H1 (cell line): ENCODE measurements around the gene TMEM17. TPM values are rescaled to one million over a fixed set of nuclear protein-coding genes. Genes with fewer than 3 reads are reported as not detected.

ENCODE experiments used
- CTCF ChIA-PET: fragments of 300-600 bp; sonication (Branson Sonifier 250); formaldehyde crosslinking; loops from one replicate; lab custom pipeline; 2021; ENCODE audit not compliant: partially characterized antibody; lab: Charles Lee
- POLR2A ChIA-PET: fragments of 300-600 bp; sonication (Branson Sonifier 250); formaldehyde crosslinking; loops from one replicate; lab custom pipeline; 2021; ENCODE audit warnings: inconsistent platforms; ENCODE audit not compliant: partially characterized antibody; lab: Charles Lee
- DNase-seq, 2 experiments: peaks; one replicate each; pipeline versions ENCODE4 v3.0.0 to v3.0.0-alpha.2; 2010 to 2022; ENCODE audit warnings: low spot score in 2 of 2, low read depth in 1 of 2, mixed read lengths in 1 of 2
- FAIRE-seq: peaks from 2 replicates; lab custom pipeline; 2011; peaks lifted over from hg19 to GRCh38; lab: Jason Lieb, UNC
- H2AFZ ChIP-seq: 2 replicates; pipeline ENCODE4 v1.8.1; 2012; ENCODE audit warnings: low read length, inconsistent platforms
- H2AK5ac ChIP-seq: 2 replicates; pipeline ENCODE4 v1.6.1; 2013; ENCODE audit warnings: low read depth, low read length
- H2BK120ac ChIP-seq: replicated peaks from 2 replicates; pipeline ENCODE3; 2013; ENCODE audit warnings: low read depth, low read length, inconsistent platforms
- H2BK12ac ChIP-seq: 2 replicates; pipeline ENCODE4 v1.6.1; 2013; ENCODE audit warnings: low read depth, low read length
- H2BK15ac ChIP-seq: 2 replicates; pipeline ENCODE4 v1.6.1; 2013; ENCODE audit warnings: low read length
- H2BK20ac ChIP-seq: 2 replicates; pipeline ENCODE4 v1.6.1; 2013; ENCODE audit warnings: low read length
- H2BK5ac ChIP-seq: 2 replicates; pipeline ENCODE4 v1.6.1; 2013; ENCODE audit warnings: low read depth, low read length
- H3K14ac ChIP-seq: 2 replicates; pipeline ENCODE4 v1.6.1; 2013; ENCODE audit warnings: inconsistent platforms; ENCODE audit not compliant: insufficient read length
- H3K18ac ChIP-seq: 2 replicates; pipeline ENCODE4 v1.6.1; 2013; ENCODE audit warnings: low read length; ENCODE audit errors: extremely low read depth
- H3K23ac ChIP-seq: 2 replicates; pipeline ENCODE4 v1.6.1; 2013; ENCODE audit warnings: inconsistent platforms; ENCODE audit not compliant: insufficient read length
- H3K23me2 ChIP-seq: 2 replicates; pipeline ENCODE4 v1.6.1; 2013; ENCODE audit warnings: low read depth, low read length
- H3K27ac ChIP-seq: 2 replicates; pipeline ENCODE4 v1.6.1; 2011; ENCODE audit warnings: low read depth, low read length, inconsistent platforms
- H3K27me3 ChIP-seq, 4 experiments: replicated peaks in 1 of 4; 1 replicate in 1 of 4; 2 replicates in 3 of 4; pipeline versions ENCODE4 v1.6.1 to v1.8.1; 2011 to 2013; ENCODE audit warnings: low read length in 3 of 4, mild to moderate bottlenecking in 3 of 4, inconsistent platforms in 2 of 4, mixed read lengths in 2 of 4, moderate library complexity in 1 of 4; ENCODE audit not compliant: control insufficient read depth in 3 of 4, insufficient read depth in 3 of 4; ENCODE audit errors: extremely low read depth in 1 of 4
- H3K36me3 ChIP-seq, 4 experiments: 2 replicates each; pipeline versions ENCODE4 v1.6.1 to v1.8.1; 2011 to 2013; ENCODE audit warnings: mild to moderate bottlenecking in 4 of 4, low read length in 3 of 4, moderate library complexity in 2 of 4, control low read depth in 1 of 4, inconsistent platforms in 1 of 4; ENCODE audit not compliant: insufficient read depth in 4 of 4, control insufficient read depth in 2 of 4
- H3K4ac ChIP-seq: replicated peaks from 2 replicates; pipeline ENCODE3; 2013; ENCODE audit warnings: low read length, low read depth, mixed read lengths, inconsistent platforms; ENCODE audit not compliant: insufficient read length
- H3K4me1 ChIP-seq, 4 experiments: replicated peaks in 1 of 4; 1 replicate in 1 of 4; 2 replicates in 3 of 4; pipeline versions ENCODE4 v1.6.1 to v1.8.1; 2011 to 2013; ENCODE audit warnings: low read length in 3 of 4, inconsistent platforms in 2 of 4, mixed read lengths in 1 of 4; ENCODE audit not compliant: insufficient read depth in 4 of 4, control insufficient read depth in 3 of 4
- H3K4me2 ChIP-seq, 2 experiments: 2 replicates each; pipeline versions ENCODE4 v1.6.1 to v1.8.1; 2011 to 2013; ENCODE audit warnings: low read depth in 2 of 2, low read length in 2 of 2, control low read depth in 1 of 2, inconsistent platforms in 1 of 2, mild to moderate bottlenecking in 1 of 2; ENCODE audit not compliant: insufficient read depth in 1 of 2
- H3K4me3 ChIP-seq, 4 experiments: fragments of 200-600, 300-600 bp in 1 of 4; sonication (generic), shearing (Covaris generic), sonication (Bioruptor Twin) in 1 of 4; 2 replicates each; pipeline versions ENCODE4 v1.5.1 to v1.8.1; 2011 to 2016; ENCODE audit warnings: low read length in 4 of 4, low read depth in 3 of 4, control low read depth in 2 of 4, inconsistent platforms in 2 of 4, mild to moderate bottlenecking in 2 of 4, mixed read lengths in 1 of 4, moderate library complexity in 1 of 4; ENCODE audit not compliant: insufficient read depth in 2 of 4; ENCODE audit errors: extremely low read depth in 1 of 4
- H3K56ac ChIP-seq: replicated peaks from 2 replicates; pipeline ENCODE3; 2013; ENCODE audit warnings: low read depth, mild to moderate bottlenecking, mixed read lengths, low read length, inconsistent platforms; ENCODE audit not compliant: insufficient read length
- H3K79me1 ChIP-seq: 2 replicates; pipeline ENCODE4 v1.6.1; 2013; ENCODE audit warnings: low read depth, low read length, control low read depth
- H3K79me2 ChIP-seq, 2 experiments: 2 replicates each; pipeline versions ENCODE4 v1.6.1 to v1.8.1; 2012 to 2013; ENCODE audit warnings: low read length in 2 of 2, mild to moderate bottlenecking in 2 of 2, inconsistent platforms in 1 of 2; ENCODE audit not compliant: insufficient read depth in 2 of 2, control insufficient read depth in 1 of 2
- H3K9ac ChIP-seq, 4 experiments: replicated peaks in 1 of 4; 1 replicate in 1 of 4; 2 replicates in 3 of 4; pipeline versions ENCODE4 v1.6.1 to v1.8.1; 2011 to 2013; ENCODE audit warnings: low read depth in 3 of 4, low read length in 3 of 4, control low read depth in 2 of 4, mild to moderate bottlenecking in 2 of 4, moderate library complexity in 2 of 4, inconsistent platforms in 1 of 4; ENCODE audit errors: extremely low read depth in 1 of 4
- H3K9me3 ChIP-seq, 2 experiments: 2 replicates each; pipeline versions ENCODE4 v1.6.1 to v1.8.1; 2012 to 2013; ENCODE audit warnings: mild to moderate bottlenecking in 2 of 2, moderate library complexity in 2 of 2, control low read depth in 1 of 2, inconsistent platforms in 1 of 2, low read depth in 1 of 2, low read length in 1 of 2, mixed read lengths in 1 of 2; ENCODE audit not compliant: insufficient read depth in 2 of 2
- H4K20me1 ChIP-seq, 2 experiments: replicated peaks in 1 of 2; 2 replicates each; pipeline versions ENCODE3 to v1.8.1; 2011 to 2013; ENCODE audit warnings: inconsistent platforms in 2 of 2, low read length in 2 of 2, mild to moderate bottlenecking in 1 of 2; ENCODE audit not compliant: insufficient read depth in 2 of 2, control insufficient read depth in 1 of 2
- H4K5ac ChIP-seq: 2 replicates; pipeline ENCODE4 v1.6.1; 2013; ENCODE audit warnings: low read length, low read depth, mixed read lengths, inconsistent platforms; ENCODE audit not compliant: insufficient read length
- H4K8ac ChIP-seq: 2 replicates; pipeline ENCODE4 v1.8.0; 2013; ENCODE audit warnings: mild to moderate bottlenecking, moderate library complexity, low read length, inconsistent platforms; ENCODE audit not compliant: insufficient read depth; ENCODE audit errors: extremely low read depth
- H4K91ac ChIP-seq: replicated peaks from 2 replicates; pipeline ENCODE3; 2013; ENCODE audit warnings: low read length, mixed read lengths, inconsistent platforms; ENCODE audit not compliant: insufficient read length
- BCL11A ChIP-seq, 2 experiments: IDR thresholded peaks; one replicate each; pipeline ENCODE4 v1.6.1; 2011; ENCODE audit warnings: low read depth in 2 of 2, low read length in 2 of 2, mild to moderate bottlenecking in 2 of 2
- PHF8 ChIP-seq: fragments of 200-600 bp; sonication (generic); conservative IDR thresholded peaks from 2 replicates; pipeline ENCODE4 v1.7.1; 2012; ENCODE audit warnings: low read depth, mild to moderate bottlenecking, inconsistent platforms, low read length, moderate library complexity
- SUZ12 ChIP-seq: fragments of 200-600 bp; sonication (generic); IDR thresholded peaks from 2 replicates; pipeline ENCODE4 v1.6.1; 2012; ENCODE audit warnings: mild to moderate bottlenecking, inconsistent platforms, low read length, moderate library complexity, mixed read lengths
- TAF7 ChIP-seq: optimal IDR thresholded peaks from 2 replicates; pipeline ENCODE3; 2011; ENCODE audit warnings: low read depth, mild to moderate bottlenecking, inconsistent platforms, low read length, moderate library complexity, borderline replicate concordance
- TBP ChIP-seq: IDR thresholded peaks from 2 replicates; pipeline ENCODE4 v1.6.1; 2011; ENCODE audit warnings: low read depth, low read length, improper control_type of control experiment
- WGBS, 2 experiments: shearing (Covaris generic) in 1 of 2; methylation state at CpG; one replicate each; pipeline versions ENCODE4 v1.1.6 to v1.1.7; 2013 to 2015; ENCODE audit warnings: low lambda C conversion rate in 2 of 2, mixed read lengths in 2 of 2, inconsistent platforms in 1 of 2, low coverage in 1 of 2, missing lambda C conversion rate in 1 of 2; ENCODE audit not compliant: insufficient replicate concordance in 2 of 2, insufficient coverage in 1 of 2, insufficient read length in 1 of 2; ENCODE audit errors: extremely low coverage in 1 of 2, missing lambda C conversion rate in 1 of 2; 5-methylcytosine and 5-hydroxymethylcytosine counted together
- polyA plus RNA-seq, 7 experiments: library from polyadenylated mRNA; depleted of rRNA in 3 of 7; stranded (reverse) in 5 of 7; unstranded in 2 of 7; fragments of >200 nt in 5 of 7; fragments of 200-250 nt in 2 of 7; gene quantifications; 1 replicate in 5 of 7; 2 replicates in 1 of 7; 4 replicates in 1 of 7; pipeline versions ENCODE4 v1.2.1 to v1.2.3, GENCODE V29; 2011 to 2013; ENCODE audit warnings: missing spikeins in 2 of 7, mixed read lengths in 2 of 7
- total RNA-seq: library from RNA; stranded (reverse); fragmentation: NEBNext Ultra II Directional; extraction: Animal tissue kit (Norgen Biotek cat#: 25700); gene quantifications from 2 replicates; pipeline ENCODE4 v1.2.1, GENCODE V29; 2021

Gene TMEM17
- total and polyA plus RNA-seq, 2 of the 8 experiments (the other 6 are each of a cell fraction or from before 2014, with no cell fraction given): 0.69 to 1.2 TPM

DNA sequence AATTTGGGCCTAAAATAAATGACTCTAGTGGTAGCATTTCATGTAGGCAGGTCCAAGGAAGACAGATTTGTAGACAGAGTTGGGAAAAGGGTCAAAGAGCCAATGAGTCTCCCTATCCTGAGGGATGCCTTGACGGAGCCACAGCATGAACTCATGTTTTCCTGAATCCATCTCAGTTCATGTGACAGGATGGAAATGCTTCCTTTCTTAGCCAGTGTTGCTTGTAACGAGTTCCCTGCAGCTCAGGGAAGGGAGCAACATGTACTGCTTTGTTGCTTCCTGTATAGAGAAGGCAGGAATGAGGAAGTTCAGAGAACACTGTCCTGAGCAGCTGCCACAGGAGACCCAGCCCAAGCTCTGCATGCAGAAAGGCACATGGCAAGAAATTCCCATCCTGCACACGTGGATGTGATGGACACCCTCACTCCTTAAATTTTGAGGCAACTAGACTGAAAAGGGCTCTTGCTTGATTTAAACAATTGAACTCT, 27.9 kb downstream of the TMEM17 start:
- H3K18ac ChIP-seq: no peak overlapping the region
- no peak overlapping the region for H3K4me2 ChIP-seq
- CTCF ChIA-PET: interaction anchor here (0.7 to 4.1 kb wide), 7 partner anchors 10 to 310 kb away, joined by 3 to 22 read pairs (median 11); no protein-coding TSS in a partner anchor
- H2AK5ac ChIP-seq: 0 out of 2 replicates have a peak overlapping the region, but pooled peaks have one; percentile 1
- H2BK120ac ChIP-seq: no peak overlapping the region
- H3K36me3 ChIP-seq: no peaks in the 10 kb centered on the region
- no peaks in the 10 kb centered on the region for H3K9me3 ChIP-seq
- POLR2A ChIA-PET: interaction anchor here (0.8 to 1.0 kb wide), 2 partner anchors 12 to 28 kb away, joined by 3 read pairs; partner anchors contain the start of gene TMEM17
- H2BK20ac ChIP-seq: no peak overlapping the region
- no peak overlapping the region for H3K4ac ChIP-seq
- H4K20me1 ChIP-seq: no peaks in the 10 kb centered on the region
- H2AFZ ChIP-seq: peak overlapping the region; percentile 73
- no peak overlapping the region for H3K4me3 ChIP-seq
- H2BK12ac ChIP-seq: peak overlapping the region; percentile 28; the same call in 1 of the 2 replicates
- no peaks in the 10 kb centered on the region; the same call in 1 of the 2 replicates for H3K79me1 ChIP-seq
- DNase-seq (no peak), FAIRE-seq (no peak)
- peak overlapping the region; percentile 24; the same call in 1 of the 2 replicates for H2BK15ac ChIP-seq
- WGBS, 2 experiments: 78% methylated on average over 3 of the region's 3 CpGs; no CpG with 5 or more reads in 1 of the 2 experiments
- no peak overlapping the region for H3K14ac ChIP-seq
- H2BK5ac ChIP-seq: peak overlapping the region; percentile 40; the same call in 1 of the 2 replicates
- no peak overlapping the region for H3K56ac ChIP-seq
- H3K27me3 ChIP-seq: no peaks in the 10 kb centered on the region
- H4K5ac ChIP-seq: no peak overlapping the region
- no peak overlapping the region for H3K23ac ChIP-seq
- H3K79me2 ChIP-seq: no peaks in the 10 kb centered on the region
- H4K91ac ChIP-seq: no peak overlapping the region
- H3K27ac ChIP-seq: no peak overlapping the region
- TF ChIP-seq PHF8 (no peak), SUZ12 (no peak), TAF7 (no peak), BCL11A (IDR thresholded peaks at IDR 0.05; ENCODE audit: low read depth in 2 of 2, low read length in 2 of 2) (no peak), TBP (no peak)
- TF ChIP-seq, all 59 proteins: peak for 0
- Histone ChIP-seq H3K4me1 (peaks cover 7 to 17% (median 11%) of the 10 kb centered on the region in 4 experiments), H4K8ac (no peak overlapping the region), H3K9ac (no peak overlapping the region), H3K23me2 (no peaks in the 10 kb centered on the region)
